Dermis microvascular lymphatic vessel endothelial cell (primary cell): Measurements from ENCODE around the gene HOXA4. TPM values are rescaled to one million over a fixed set of nuclear protein-coding genes. Genes with fewer than 3 reads are reported as not detected.
A peak's percentile ranks its signal among the peaks of the same experiment; 100 is the strongest.

Experiments used
- DNase-seq, 2 donors: peaks; one replicate each; pipeline versions ENCODE4 v3.0.0 to v3.0.0-alpha.2; 2010; ENCODE audit warnings: low read depth in 2 of 2
- total RNA-seq: library from RNA; depleted of rRNA; stranded (reverse); fragments of >200 nt; gene quantifications from 2 replicates; pipeline ENCODE4 v1.2.1, GENCODE V29; 2014

The HOXA4 gene
- total RNA-seq, 1 donor from 2014 or later, result 0.51 TPM

- DNase-seq, result peak; percentile 71 to 80
Measured at GRCh38 chr7:27117887-27118491, 12.6 kb downstream of the HOXA4 start.

DNA sequence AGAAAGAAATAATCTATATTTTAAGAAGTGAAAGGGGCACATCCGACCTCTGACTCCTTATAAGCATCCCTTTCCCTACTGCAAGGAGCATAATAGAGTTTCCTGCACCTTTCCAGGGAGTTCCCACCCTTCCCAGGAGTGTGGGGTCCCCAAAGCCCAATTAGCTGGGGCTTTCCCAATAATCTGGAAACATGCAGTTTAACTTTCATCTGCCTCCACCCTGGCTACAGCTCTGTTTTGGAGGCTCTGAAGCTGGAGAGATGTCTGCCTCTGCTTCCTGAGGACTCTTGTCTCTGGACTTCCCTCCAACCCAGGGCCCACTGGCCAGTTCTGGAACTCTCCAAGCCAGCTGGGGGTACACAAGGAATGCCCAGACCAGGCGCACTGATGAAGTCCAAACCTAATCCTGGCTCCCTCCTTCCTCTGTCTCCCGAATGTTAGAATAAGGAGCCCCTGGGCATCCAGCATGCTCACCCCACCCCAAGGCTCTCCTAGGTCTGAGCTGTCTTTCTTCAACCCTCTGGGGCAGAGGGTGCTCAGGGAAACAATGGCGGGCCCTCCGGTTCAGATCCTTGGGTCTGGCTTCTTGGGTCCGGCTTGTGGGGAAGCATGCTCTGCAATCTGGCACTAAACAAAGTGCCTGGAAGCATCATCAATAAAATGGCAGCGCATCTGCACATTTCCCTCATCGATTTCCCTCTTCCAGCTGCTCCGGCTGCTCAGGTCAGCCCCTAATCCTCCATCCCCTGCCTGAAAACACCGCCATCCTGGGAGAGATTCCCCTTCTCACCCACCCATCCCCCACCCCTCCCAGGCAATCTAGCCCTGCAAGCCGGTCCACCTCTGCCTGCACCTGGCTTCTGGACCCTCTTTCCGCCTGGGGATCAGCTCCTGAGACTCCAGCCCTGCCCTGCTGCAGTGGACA lies 13.3 kb downstream of the HOXA4 start:
- no peak for DNase-seq

- DNase-seq, result no peak
Measured at GRCh38 chr7:27116031-27116961, 14.3 kb downstream of the HOXA4 start.

DNA sequence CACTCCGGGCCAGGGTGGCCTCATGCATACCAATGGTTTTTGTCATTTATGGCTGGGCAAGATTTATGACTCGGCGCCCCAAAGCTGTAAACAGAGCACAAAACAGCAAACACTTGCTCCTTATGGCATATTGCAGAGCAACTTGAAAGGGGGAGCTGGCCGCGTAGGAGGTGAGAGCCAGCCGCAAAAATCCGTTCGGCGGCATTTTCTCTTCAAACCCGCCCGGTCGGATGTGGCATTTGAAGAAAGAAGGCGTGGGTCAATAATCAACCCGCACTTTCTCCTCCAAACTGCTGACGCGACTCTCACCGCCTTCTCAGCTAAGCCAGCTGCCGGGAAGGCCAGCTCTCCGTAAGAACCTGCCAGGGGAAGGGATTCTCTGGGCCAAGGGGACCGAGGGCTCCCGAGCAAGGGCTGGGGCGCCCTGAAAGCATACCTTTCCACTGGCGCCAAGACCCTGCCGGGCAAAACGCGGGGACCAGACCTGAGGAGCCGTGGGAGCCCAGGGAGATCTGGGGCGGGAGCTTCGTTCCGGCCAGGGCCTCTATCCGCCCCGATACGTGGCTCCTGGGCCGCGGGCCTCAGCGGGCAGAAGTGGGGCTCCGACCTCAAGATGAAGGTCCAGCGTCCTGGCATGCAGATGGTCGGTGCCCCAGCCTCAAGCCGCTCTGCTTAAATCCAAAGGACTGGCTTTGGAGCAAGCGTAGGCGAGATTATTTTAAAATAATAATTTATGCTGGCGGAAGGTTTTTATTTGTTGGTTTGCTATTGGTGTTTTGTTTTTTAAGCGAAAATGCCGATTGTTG lies 15.1 kb downstream of the HOXA4 start:
- no peak for DNase-seq

DNA sequence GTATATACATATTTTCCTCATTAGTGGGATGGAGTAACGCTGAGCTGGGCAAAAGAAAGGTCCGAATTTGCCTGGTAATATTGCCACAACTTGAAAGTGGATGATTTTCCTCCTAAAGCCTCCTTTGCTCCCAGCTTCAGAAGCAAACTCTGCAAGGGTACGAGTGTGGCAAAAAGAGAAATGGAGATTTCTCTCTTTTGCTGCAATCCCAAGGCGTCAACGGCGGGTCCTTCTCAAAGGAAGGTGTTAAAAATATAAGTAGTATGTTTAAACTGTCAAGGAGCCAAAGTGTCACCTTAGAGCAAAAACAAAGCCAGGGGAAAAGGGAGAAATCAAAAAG lies 15.7 kb downstream of the HOXA4 start:
- DNase-seq, result no peak

DNA sequence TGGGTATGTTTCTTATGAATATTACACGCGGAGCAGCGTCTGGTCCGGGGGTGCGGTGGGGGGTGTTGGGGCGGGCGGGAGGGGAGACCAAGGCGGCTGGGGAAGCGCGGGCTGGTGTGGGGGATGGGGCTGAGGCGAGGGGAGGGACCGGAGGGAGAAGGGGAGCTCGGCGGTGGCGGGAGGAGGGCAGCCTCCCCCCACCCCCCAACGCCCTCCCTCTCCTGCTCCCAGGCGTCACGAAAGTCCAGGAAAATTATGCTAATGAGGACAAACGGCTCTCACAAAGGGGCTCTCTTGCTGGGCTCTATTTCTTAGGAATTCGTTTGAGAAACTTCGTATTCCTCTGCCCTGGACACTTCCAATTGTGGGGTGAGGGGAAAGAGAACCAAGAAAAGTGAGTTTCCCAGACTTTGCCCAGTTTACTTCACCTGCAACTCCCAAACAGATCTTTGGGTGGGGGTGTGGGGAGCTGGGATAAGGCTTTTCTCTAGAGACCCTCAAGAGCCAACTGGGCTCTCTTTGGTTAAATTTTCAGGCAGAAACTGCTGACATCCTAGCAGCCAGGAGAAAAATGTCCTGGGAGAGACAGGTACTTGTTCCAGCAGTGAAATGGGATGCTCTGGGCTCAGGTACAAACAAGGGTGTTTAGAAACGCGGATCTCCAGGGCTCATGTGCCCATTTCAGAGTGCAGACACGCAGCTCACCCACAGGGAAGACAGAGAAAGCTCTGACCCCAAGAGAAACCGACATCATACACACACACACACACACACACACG lies 16.4 kb downstream of the HOXA4 start:
- peak in 1 of 2 donors; percentile 54 for DNase-seq

DNA sequence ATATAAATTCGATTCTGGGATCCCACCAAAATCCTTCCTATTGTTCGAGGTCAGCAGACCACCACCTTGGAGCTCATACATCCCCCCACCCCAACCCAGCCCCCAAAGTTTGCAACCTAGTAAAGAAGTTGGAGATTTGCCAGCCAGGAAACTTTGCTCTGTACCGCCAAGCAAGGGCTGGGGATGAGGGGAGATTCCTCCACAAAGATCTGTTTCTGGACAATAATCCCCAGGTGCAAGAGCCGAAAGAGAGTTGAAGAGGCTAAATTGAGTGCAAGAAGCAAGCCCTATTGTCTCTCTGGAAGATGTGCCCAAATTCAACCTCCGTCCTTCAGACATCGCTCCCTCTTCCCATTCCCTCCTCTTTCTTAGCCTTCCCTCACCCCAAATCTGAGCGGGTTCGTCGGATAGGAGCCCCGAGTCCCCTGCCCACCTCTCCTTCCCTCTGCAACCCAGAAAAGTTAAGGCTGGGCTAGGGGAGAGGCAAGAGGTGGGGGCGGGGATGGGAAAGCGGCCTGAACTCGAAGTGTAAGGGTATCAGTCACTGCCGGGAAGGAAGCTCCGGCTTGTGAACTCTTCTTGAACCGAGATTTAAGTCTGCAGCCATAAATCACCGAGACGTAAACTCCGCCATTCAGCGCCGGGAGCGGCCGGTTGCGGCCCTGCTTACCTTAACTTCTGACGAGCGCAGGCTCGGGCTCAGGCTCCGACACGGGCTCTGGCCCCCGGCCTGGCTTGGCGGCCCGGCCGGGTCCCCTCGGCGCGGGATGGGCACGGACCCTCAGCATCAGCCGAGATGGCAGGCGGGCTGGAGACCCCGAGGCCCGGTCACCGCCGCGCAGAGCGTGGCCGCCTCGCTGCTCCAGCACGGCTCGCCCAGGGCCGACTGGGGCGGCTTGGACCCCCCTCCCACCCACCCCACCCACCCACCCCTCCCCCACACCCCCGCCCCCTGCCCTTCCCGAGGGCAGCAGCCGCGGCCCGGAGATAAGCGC lies 17.3 kb downstream of the HOXA4 start:
- DNase-seq, result peak in 1 of 2 donors; percentile 94

DNA sequence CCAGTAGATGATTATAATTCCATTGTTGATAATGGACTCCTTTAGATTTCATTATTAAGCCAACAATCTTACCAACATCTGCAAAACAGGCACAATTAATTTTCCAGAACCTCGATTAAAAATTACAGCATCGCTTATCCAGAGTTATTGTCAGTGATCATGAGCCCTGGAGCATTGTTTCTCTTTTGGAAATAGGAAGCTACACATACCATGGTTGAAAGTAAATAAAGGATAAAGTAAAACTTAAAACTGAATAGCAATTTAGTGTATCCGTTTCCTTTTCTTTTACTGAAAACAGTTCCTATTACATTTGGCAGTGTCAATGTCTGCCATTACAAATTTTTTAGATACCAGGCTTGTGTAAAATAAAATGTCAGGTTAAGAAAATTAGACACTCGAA lies 18.2 kb downstream of the HOXA4 start:
- peak in 1 of 2 donors; percentile 50 for DNase-seq

- DNase-seq, result no peak
Measured at GRCh38 chr7:27111751-27112277, 18.7 kb downstream of the HOXA4 start.

GRCh38 chr7:27111042-27111750 lies 19.4 kb downstream of the HOXA4 start:
- DNase-seq, result peak in 1 of 2 donors; percentile 78

- DNase-seq, result no peak
Measured at GRCh38 chr7:27110186-27111031, 20.1 kb downstream of the HOXA4 start.

DNA sequence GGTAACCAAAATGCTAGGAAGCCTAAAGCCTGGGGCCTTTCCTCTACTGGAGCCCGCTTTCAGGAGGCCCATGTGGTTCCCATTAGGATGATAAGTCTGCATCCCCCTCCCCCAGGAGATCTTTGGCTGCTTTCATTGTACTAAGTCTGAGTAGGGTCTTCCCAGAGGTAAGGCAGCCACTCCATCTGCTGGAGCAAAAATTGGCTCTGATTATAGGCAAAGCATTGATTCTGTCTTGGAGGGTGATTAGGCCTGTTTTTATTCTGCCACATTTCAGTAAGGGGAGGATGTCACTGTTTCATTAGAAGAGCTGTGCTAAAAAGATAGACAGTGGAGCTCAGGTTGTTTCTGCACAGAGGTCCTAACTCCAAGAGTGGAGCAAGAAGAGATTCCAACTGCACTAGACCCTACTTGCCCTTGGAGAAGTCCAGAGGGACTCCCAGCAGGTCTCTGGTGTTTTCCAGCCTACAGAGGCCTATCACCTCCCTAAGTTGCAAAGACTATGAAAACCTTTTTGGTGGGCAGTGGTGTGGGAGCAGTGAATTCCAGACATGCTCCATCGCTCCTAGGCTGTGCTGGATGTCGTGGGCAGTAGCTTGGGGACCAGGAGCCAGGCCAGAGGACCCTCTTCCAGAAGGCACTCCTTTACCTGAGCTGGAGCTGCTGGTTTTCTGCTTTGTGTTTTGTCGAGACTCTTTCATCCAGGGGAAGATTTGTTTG lies 20.9 kb downstream of the HOXA4 start:
- no peak for DNase-seq

DNA sequence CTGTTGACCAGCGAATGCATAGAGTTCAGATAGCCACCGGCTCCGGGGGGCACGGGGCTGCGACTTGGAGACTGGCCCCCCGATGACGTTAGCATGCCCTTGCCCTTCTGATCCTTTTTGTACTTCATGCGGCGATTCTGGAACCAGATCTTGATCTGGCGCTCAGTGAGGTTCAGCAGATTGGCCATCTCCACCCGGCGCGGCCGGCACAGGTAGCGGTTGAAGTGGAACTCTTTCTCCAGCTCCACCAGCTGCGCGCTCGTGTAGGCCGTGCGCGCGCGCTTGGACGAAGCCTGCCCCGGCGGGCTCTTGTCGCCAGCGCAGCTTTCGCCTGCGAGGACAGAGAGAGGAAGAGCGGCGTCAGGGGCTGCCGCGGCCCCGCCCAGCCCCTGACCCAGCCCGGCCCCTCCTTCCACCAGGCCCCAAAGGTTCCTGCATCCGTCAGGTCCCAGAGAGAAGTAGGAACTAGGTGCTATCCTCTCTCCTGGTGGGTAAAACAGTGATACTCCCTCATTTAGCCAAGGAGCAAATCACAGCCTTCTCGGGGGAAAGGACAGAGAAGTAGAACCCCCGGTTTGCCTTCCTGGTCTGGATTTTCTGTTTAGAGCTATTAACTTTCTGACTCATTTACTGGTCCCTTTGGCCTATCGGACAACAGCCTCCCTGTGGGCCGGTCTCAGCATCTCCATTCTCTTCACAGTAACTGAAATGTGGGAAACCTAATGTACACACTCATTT lies 22.0 kb downstream of the HOXA4 start:
- DNase-seq, result peak in 1 of 2 donors; percentile 77

GRCh38 chr7:27107391-27108381 lies 22.9 kb downstream of the HOXA4 start:
- peak in 1 of 2 donors; percentile 39 for DNase-seq

- DNase-seq, result no peak
Measured at GRCh38 chr7:27106901-27107240, 23.7 kb downstream of the HOXA4 start.
